NCI-H526 (cell line): ENCODE results near the gene GNG7.
A peak's percentile ranks its signal among the peaks of the same experiment; 100 is the strongest.
"Not testable (repeated sequence)": the region's sequence is repeated elsewhere in the genome, so short reads cannot be mapped to it uniquely, and the experiment has no call there.

Experiments
- DNase-seq, 2 experiments: peaks; one replicate each; lab custom pipeline; 2025; lab: John Stamatoyannopoulos, UW

GNG7 gene

DNA sequence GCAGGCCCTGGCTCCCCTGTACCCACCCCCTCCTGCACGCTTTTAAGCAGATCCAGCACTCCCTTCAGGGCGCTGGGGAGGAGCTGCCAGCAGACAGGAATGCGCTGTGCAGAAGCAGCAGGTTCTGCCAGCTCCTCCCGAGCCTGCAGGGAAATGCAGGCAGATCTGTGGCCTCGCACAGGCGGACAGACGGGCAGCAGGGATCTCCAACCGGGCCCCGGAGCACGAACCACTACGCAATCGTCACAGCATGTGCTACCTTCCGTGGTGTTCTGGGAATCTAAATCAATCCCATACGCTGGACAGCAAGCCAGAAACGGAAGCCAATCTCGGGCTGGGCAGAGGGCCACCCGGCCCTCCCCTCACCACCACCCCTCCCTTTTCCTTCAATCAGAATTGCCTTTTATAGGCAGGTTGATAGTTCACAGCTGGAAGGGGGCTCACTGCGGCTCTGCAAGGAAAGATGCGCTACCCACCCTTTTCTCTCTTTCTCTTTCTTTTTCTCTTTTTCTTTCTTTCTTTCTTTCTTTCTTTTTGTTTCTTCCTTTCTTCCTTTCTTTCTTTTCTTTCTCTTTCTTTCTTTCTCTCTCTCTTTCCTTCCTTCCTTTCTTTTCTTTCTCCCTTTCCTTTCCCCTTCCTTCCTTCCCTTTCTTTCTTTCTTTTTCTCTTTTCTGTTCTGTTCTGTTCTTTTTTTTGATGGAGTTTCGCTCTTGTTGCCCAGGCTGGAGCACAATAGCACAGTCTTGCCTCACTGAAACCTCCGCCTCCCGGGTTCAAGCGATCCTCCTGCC lies 99.9 kb downstream of the GNG7 start:
- DNase-seq, result peak in 1 of 2 experiments; percentile 39

DNA sequence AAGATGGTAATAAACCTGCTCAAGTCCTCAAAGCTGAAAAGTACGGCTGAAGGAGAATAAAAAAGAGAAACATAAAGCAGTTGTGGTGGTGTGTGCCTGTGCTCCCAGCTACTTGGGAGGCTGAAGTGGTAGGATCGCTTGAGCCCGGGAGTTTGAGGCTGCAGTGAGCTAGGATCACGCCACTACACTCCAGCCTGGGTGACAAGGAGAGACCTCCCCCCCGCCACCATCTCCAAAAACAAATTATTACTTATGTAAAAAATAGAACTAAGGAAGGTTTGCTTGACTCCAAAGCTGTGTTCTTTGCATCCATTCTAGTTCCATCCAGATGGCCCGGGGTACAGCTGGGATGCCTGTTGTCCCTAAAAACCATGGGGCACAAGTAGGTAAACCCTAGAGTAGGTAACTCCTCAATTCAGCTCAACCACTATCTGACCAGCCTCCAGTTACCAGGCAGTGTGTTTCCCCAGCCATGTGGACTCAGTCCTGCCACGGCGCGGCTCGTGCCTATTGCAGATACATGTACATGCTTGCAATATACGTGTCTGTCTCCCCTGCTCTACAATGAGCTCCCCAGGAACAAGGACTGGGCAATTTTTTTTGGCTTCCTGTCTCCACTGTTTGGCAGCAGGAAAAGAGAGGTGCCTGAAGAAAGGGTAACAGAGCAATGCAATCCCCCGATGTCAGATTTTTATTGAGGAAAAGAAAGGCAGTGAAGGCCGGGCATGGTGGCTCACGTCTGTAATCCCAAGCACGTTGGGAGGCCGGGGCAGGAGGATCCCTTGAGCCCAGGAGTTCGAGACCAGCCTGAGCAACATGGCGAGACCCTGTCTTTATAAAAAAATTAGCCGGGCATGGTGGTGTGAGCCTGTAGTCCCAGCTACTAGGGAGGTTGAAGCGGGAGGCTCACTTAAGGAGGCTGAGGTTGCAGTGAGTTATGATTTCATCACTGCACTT lies 101.3 kb downstream of the GNG7 start:
- no peak for DNase-seq

DNA sequence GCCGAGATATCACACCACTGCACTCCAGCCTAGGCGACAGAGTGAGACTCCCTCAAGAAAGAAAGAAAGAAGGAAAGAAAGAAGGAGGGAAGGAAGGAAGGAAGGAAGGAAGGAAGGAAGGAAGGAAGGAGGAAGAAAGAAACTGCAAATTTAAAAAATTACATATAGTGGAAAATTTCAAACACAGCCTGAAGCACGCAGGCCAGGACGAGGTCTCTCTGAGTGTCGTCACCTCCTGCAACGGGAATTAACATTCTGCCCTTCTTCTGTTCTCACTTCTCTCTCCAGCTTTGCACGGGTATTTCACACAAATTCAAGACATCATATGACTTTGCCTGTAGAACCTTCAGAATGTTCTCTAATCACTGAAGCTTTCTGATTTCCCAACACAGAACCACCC lies 108.2 kb downstream of the GNG7 start:
- DNase-seq, result no peak

DNA sequence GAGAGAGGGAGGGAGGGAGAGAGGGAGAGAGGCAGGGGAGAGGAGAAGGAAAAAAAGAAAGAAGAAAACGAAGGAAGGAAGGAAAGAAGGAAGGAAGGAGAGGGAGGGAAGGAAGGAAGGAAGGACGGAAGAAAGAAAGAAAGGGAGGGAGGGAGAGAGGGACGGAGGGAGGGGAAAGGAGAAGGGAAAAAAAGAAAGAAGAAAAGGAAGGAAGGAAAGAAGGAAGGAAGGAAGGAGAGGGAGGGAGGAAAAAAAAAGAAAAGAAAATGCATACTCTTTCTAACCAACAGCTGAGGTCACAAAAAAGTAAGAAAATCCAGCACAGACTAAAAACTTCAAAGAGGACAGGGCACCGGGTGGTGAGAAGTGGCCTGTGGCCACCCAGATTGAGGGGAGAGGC lies 109.7 kb downstream of the GNG7 start:
- DNase-seq, result no peak

DNA sequence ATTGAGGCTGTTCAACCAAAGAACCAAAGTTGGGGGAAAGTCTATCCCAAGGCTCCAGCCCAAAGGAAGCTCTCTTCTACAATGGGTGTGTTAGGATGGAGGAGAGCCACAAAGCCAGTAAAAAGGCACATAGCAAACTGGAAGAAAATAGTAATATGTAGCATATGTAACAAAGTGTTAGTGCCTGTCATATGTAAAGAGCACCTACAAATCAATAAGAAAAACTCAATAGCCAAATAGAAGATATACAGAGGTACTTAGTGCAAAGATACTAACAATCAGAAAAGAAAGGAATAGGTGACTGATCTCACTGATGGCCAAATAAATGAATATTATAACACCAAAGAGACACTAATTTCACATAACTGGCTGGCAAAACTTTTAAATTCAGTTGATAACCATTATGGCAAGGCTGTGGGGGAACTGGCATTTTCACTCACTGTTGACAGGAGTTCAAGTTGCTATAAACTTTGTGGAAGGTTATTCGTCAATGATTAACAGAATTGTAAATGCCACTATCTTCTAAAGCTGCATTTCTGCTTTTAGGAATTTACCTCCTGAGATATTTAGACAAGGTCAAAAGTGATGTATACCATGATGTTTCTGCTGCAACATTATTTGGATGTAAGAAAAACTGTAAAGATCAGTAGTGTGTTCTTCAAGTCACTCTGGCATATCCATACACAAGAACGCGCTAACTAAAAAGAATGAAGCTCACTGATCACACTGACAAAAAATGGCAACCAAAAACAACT lies 110.8 kb downstream of the GNG7 start:
- no peak for DNase-seq

DNA sequence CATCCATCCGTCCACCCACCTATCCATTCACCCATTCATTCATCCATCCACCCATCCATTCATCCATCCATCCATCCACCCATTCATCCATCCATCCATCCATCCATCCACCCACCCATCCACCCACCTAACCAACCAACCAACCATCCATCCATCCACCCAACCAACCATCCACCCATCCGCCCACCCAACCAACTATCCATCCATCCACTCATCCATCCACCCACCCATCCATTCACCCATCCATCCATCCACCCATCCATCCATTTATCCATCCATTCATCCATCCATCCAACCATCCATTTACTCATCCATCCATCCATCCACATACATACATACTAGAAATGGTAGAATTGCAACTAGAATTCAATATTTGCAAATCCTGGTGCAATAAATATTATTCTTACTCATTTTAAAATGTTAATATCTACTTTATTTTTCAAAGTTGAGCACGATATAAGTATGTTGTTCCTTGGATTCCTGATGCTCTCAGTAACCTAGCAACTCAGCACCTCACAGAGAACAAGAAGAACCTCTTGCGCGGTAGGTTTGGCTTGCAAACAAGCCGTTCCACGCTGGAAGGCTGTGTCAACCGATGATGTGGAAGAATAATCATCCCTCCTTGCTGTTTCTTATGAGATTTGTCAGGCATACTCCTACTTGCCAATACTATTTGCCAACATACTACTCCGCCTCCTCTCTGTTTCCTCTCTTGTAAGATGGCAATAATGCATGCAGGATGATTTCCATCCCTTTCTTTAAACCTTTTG lies 111.7 kb downstream of the GNG7 start:
- no peak for DNase-seq

DNA sequence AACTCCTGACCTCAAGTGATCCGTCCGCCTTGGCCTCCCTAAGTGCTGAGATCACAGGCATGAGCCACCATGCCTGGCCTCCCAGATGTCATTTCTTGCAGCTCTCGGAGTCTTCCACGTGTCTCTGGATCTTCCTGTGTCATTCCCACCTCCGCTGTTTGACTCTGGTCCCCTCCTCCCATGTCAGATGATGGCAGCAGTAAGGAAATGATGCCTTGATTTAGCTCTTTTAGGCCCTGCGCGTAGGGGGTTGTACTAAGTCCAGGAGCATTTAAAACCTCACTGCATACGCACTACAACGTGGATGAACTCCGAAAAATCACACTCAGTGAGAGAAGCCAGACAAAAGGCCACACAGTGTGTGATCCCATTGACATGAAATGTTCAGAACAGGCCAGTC lies 113.1 kb downstream of the GNG7 start:
- no peak for DNase-seq

DNA sequence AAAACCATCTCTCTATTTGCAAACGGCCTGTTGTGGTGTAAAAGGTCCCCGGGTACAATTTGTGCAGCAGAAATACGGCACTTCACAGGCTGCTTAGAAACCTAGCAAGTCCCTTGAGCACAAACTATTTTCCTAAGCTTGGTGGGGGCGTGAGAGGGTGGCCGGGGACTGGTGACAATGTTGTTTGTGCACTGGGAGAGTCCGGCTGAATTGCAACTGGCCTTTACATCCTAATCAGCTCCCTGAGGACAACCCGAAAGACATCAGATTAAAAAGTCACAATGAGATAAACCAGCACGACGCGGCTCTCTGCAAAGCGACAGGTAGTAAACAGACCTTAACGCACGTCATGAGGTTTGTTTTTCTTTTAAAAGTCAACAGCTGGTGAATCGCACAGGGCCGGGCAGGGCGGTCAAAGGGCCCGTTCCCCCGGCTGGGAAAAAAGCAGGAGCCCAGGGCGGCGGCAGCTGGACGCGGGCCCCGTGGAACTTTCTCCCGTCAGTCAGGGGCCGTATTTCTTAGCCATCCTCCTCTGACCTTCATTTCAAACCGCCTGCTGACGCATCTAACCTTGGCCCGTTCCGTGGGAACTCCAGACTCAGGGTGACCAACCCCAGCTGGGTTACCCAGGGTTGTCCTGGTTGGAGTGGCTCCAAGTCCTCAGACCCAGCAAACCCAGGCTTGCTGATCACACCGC lies 114.3 kb downstream of the GNG7 start:
- no peak for DNase-seq

DNA sequence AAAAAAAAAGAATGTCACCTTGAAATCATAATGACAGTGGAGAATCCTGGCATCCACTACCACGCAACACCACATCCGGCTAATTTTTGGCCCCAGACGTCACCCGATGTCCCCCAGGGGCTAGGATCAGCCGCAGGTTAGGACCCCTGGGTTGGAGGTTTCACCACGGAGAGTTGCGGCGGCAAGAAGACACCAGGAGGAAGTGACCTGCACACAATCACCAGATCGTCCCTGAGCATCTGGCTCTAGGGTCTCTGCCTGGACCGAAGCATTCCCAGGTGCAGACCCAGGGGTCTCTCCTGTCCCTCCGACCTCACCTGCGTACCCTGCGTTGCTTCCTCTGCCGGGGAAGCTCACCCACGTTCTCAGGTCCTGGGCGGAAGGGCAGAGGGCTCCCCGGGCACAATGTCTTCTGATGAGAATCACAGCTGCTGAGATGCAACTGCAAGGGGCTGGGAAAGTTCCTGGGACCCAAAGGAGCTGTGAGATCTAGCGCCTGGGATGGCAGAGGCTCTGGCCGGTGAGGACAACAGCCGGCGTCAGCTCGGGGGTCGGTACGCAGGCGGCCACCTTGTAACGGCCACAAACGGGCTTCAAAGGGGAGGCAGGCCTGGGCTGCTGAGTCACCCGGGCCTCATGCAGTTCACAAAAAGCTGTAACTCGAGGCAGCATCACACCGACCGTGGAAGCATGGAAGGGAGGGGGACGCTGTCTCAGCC lies 115.3 kb downstream of the GNG7 start:
- no peak for DNase-seq

DNA sequence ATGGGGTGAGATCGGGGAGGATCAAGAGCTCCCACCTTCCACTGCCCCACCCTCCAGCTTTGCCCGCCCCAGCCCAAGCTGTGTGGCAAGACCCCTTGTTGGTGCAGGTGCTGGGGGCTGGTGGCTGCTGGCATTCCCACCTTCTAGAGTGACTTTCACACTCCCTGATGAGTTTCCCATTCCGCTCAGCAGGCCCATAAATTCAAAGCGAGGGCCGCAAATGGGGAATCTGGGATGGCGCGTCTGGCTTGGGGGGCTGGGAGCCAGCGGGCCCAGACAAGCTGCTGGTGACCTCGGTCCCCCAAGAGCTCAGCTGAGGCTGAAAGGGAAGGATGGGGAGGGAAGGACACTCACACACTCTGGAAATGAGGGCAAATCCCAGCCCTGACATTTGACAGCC lies 116.3 kb downstream of the GNG7 start:
- no peak for DNase-seq

DNA sequence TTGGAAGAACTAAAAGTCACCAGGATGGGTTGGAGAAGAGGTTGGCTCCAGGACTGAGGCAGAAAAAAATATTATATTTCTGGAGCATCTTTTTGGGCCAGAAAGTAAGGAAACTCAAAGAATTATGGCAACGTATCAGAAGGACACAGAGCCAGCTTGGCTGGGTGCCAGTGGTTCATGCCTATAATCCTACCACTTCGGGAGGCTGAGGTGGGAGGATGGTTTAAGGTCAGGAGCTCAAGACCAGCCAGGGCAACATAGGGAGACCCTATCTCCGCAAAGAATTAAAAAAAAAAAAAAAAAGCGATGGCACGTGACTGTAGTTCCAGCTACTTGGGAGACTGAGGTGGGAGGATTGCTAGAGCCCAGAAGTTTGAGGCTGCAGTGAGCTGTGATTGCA lies 118.5 kb downstream of the GNG7 start:
- DNase-seq, result no peak

DNA sequence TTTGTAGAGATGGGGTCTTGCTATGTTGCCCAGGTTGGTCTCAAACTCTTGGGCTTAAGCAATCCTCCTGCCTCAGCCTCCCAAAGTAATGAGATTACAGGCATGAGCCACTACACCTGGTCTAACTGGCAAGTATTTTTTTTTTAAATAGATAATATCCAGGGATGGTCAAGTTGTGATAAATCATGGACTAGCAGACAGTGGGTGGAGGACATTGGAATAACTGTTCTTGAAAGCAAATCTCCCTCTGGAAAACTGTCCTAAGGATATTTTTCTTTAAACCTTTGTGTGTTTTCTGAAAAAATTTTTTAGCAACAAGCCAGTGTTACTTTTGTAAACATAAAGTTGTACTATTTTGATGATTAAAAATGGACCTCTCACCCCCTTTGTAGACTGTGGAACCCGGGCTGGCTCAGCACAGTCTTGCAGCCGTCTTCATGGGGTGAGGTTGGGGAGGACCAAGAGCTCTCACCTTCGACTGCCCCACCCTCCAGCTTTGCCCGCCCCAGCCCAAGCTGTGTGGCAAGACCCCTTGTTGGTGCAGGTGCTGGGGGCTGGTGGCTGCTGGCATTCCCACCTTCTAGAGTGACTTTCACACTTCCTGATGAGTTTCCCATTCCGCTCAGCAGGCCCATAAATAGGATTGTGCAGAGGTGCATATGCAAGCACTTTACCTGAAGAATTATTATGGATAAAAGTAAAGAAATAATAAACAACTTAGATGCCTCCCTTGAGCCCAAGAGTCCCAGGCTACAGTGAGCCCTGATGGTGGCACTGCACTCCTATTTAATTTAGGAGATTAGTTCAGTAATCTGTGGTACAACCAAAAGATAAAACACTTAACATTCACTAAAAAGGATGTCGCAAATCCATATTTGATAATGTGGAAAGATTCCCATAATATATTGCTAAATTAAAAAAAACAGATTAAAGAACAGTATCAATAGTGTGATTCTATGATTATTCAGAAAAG lies 119.2 kb downstream of the GNG7 start:
- no peak for DNase-seq

DNA sequence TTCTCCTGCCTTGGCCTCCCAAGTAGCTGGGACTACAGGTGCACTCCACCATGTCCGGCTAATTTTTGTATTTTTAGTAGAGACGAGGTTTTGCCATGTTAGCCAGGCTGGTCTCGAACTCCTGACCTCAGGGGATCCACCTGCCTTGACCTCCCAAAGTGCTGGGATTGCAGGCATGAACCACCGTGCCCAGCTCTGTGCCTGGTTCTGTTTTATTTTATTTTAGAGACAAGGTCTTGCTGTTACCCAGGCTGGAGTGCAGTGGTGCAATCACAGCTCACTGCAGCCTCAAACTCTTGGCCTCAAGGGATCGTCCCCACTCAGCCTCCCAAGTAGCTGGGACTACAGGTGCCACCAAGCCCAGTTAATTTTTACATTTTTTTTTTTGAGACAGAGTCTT lies 122.1 kb downstream of the GNG7 start:
- not testable (repeated sequence) for DNase-seq

DNA sequence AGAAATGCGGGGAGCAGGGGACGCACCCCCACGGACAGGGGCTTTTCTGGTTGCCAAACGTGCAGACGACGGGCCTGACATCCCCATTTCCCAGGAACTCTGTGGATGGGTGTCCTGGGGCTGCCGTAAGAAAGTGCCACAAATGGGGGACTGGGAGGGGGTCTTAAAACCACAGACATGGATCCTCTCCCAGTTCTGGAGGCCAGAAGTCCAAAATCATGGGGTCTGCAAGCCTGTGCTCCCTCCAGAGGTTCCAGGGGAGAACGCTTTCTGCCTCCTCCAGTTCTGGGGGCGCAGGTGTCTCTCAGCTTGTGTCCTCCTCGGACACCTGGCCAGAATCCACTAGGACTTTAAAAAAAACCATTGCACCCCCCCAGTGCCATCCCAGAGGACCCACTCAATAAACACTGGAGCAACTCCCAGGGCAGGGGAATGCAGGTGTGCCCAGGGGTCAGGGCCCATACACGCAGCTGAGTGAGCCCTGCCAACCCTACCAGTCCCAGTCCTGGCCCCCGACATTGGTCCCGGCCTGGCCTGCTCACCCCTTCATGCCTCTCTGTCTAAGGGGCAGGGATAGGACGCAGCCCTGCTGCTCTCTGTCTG lies 122.7 kb downstream of the GNG7 start:
- no peak for DNase-seq

DNA sequence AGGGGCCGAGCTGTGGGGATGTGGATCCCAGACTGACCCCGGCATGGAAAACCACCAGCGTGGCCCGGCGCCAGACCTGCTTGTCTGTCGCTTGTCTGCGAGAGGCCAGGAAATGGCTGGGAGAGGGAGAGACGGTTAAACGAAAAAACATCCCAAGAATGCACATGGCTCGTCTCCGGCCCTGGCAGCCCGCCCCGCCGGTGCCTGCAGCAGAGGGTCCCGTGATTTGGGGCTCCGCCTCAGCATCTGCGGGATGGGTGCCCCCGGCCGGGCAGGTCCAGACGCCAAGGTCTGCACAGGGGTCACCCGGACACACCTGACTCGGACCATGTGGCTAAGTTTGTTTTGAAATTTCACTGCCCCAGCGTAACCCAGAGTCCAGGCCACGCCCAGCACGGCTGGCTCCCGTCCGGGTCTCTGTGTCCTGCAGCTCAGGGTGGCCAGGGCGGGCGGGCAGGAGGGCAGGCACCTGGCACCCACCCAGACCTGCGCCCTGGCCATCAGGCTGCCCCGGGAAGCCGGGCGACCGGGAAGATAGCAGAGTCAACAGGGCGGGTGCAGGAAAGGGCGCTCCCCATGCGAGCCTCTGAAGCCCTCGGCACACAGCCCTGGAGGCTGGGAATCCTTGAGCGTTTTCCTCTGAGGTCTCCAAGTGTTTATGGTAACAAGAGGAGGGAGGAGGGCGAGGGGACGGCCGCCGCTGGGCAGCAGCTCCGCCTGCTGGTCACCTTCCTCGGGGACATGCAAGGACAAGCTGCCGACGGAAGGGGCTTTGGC lies 123.4 kb downstream of the GNG7 start:
- DNase-seq, result peak in 1 of 2 experiments; percentile 59

DNA sequence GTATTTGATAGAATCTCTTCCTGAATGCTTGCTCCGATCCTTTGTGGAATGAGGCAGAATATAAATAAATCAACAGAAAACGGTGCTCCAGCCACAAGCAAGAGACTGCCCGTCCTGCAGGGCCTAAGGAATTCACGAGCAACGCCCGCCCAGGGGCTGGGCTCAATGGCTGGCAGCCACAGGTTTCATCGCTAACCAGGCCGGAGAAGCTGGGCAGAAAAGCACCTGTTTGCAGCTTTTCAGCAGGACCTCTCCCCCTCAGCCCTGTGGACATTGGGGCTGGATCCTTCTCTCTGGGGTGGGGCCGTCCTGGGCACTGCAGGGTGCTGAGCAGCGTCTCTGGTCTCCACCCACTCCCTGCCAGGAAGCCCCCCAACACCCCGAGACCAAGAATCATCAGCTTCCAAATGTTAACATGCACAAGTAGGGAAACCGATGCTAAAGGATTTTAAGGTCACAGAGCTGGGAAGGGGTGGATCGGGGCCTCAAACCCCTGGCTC lies 124.1 kb downstream of the GNG7 start:
- DNase-seq, result no peak

DNA sequence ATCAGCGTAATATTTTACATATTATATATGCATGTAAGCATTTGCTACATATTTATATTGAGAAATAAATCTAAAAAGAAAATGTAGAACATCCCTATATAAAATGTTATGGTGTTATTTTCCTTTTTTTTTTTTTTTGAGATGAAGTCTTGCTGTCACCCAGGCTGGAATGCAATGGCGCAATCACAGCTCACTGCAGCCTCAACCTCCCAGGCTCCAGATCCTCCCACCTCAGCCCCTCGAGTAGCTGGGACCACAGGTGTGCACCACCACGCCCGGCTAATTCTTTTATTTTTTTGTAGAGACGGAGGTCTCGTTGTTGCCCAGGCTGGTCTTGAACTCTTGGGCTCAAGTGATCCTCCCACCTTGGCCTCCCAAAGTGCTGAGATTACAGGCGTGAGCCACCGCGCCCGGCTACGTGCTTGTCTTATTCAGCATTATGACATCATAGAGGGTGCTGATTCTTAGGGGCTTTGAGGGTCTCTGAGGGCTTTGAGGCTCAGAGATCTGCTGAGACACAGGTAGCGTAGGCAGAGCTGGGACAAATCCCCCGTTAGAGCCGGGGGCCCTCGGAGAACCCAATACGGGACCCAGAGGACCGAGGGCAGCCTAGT lies 124.7 kb downstream of the GNG7 start:
- no peak for DNase-seq
